Astrocyte (in vitro differentiated cells and primary cell): ENCODE measurements around the gene OR13J1. TPM values are rescaled to one million over a fixed set of nuclear protein-coding genes. Genes with fewer than 3 reads are reported as not detected.

ENCODE experiments used
- DNase-seq: peaks from one replicate; pipeline ENCODE4 v3.0.0-alpha.2; 2010; ENCODE audit warnings: low read depth
- FAIRE-seq: peaks from 2 replicates; lab custom pipeline; 2011; peaks lifted over from hg19 to GRCh38; lab: Jason Lieb, UNC
- H2AFZ ChIP-seq: 2 replicates; pipeline ENCODE4 v1.6.0; 2012; ENCODE audit warnings: low read depth, low read length, inconsistent platforms
- H3K27ac ChIP-seq: 2 replicates; pipeline ENCODE4 v1.5.1; 2011; ENCODE audit warnings: low read depth, low read length, inconsistent platforms
- H3K27me3 ChIP-seq: 2 replicates; pipeline ENCODE4 v1.6.0; 2011; ENCODE audit warnings: low read length, inconsistent platforms; ENCODE audit not compliant: insufficient read depth
- H3K36me3 ChIP-seq: 2 replicates; pipeline ENCODE4 v1.5.1; 2011; ENCODE audit warnings: low read length, inconsistent platforms; ENCODE audit not compliant: insufficient read depth
- H3K4me1 ChIP-seq: 2 replicates; pipeline ENCODE4 v1.5.1; 2011; ENCODE audit warnings: low read length, inconsistent platforms; ENCODE audit not compliant: insufficient read depth
- H3K4me2 ChIP-seq: 2 replicates; pipeline ENCODE4 v1.6.0; 2012; ENCODE audit warnings: low read length, inconsistent platforms
- H3K4me3 ChIP-seq: 2 replicates; pipeline ENCODE4 v1.5.1; 2011; ENCODE audit warnings: low read depth, mild to moderate bottlenecking, low read length, inconsistent platforms; ENCODE audit not compliant: insufficient read depth
- H3K79me2 ChIP-seq: 2 replicates; pipeline ENCODE4 v1.6.0; 2012; ENCODE audit warnings: mild to moderate bottlenecking, low read length, inconsistent platforms; ENCODE audit not compliant: insufficient read depth
- H3K9ac ChIP-seq: 2 replicates; pipeline ENCODE4 v1.6.0; 2012; ENCODE audit warnings: mild to moderate bottlenecking, low read length, inconsistent platforms
- H3K9me3 ChIP-seq: 2 replicates; pipeline ENCODE4 v1.5.1; 2012; ENCODE audit warnings: low read depth, mild to moderate bottlenecking, low read length, inconsistent platforms; ENCODE audit not compliant: insufficient read depth
- H4K20me1 ChIP-seq: 2 replicates; pipeline ENCODE4 v1.6.0; 2012; ENCODE audit warnings: low read length, inconsistent platforms; ENCODE audit not compliant: insufficient read depth
- H3K27ac Mint-ChIP-seq: one replicate; pipeline ENCODE4 v1.8.0; 2021; ENCODE audit warnings: mild to moderate bottlenecking, mixed read lengths; ENCODE audit not compliant: unreplicated experiment
- H3K27me3 Mint-ChIP-seq: one replicate; pipeline ENCODE4 v1.8.0; 2021; ENCODE audit warnings: low read depth, mixed read lengths; ENCODE audit not compliant: unreplicated experiment
- H3K36me3 Mint-ChIP-seq: one replicate; pipeline ENCODE4 v1.8.0; 2021; ENCODE audit warnings: low read depth, mixed read lengths; ENCODE audit not compliant: unreplicated experiment
- H3K4me1 Mint-ChIP-seq: one replicate; pipeline ENCODE4 v1.8.0; 2021; ENCODE audit warnings: low read depth, mixed read lengths; ENCODE audit not compliant: unreplicated experiment
- H3K4me3 Mint-ChIP-seq: one replicate; pipeline ENCODE4 v1.8.0; 2021; ENCODE audit warnings: mild to moderate bottlenecking, moderate library complexity, mixed read lengths; ENCODE audit not compliant: unreplicated experiment
- H3K9me3 Mint-ChIP-seq: one replicate; pipeline ENCODE4 v1.8.0; 2021; ENCODE audit warnings: mild to moderate bottlenecking, mixed read lengths; ENCODE audit not compliant: unreplicated experiment
- CTCF ChIP-seq: IDR thresholded peaks from 2 replicates; pipeline ENCODE4 v1.5.1; 2011; ENCODE audit warnings: low read depth, mild to moderate bottlenecking, inconsistent platforms, low read length, moderate library complexity; ENCODE audit not compliant: insufficient read depth
- EZH2 ChIP-seq: IDR thresholded peaks from 2 replicates; pipeline ENCODE4 v1.6.1; 2012; ENCODE audit warnings: mild to moderate bottlenecking, low read length, inconsistent platforms; ENCODE audit not compliant: insufficient read depth
- total RNA-seq: library from RNA; stranded (reverse); gene quantifications from 2 replicates; pipeline ENCODE4 v1.2.1, GENCODE V29; 2021

Gene OR13J1
- total RNA-seq, 1 donor from 2014 or later = not detected

- H3K27ac Mint-ChIP-seq = no peak overlapping the region
- H3K27me3 Mint-ChIP-seq = no peaks in the 10 kb centered on the region
- no peaks in the 10 kb centered on the region for H3K9me3 ChIP-seq
- no peak overlapping the region for H3K4me3 ChIP-seq
- DNase-seq (no peak), FAIRE-seq (no peak)
- no peaks in the 10 kb centered on the region for H4K20me1 ChIP-seq
- no peak overlapping the region for H3K27ac ChIP-seq
- H3K9me3 Mint-ChIP-seq = no peaks in the 10 kb centered on the region
- H3K36me3 Mint-ChIP-seq = no peaks in the 10 kb centered on the region
- H3K79me2 ChIP-seq = no peaks in the 10 kb centered on the region
- H3K4me1 Mint-ChIP-seq = peaks cover 2% of the 10 kb centered on the region
- no peak overlapping the region for H3K9ac ChIP-seq
- H3K4me2 ChIP-seq = no peak overlapping the region
- no peaks in the 10 kb centered on the region for H3K36me3 ChIP-seq
- H3K4me1 ChIP-seq = peaks cover 6% of the 10 kb centered on the region
- H3K4me3 Mint-ChIP-seq = no peak overlapping the region
- no peak overlapping the region for H2AFZ ChIP-seq
- no peaks in the 10 kb centered on the region for H3K27me3 ChIP-seq
- TF ChIP-seq EZH2 (no peak), CTCF (no peak)
These were observed 47.1 kb upstream of the OR13J1 start for GRCh38 chr9:35917261-35917660.

GRCh38 chr9:35915681-35916294 lies 45.6 kb upstream of the OR13J1 start:
- DNase-seq = no peak
- Mint-ChIP-seq H3K27ac (no peak overlapping the region), H3K4me1 (peaks cover 5% of the 10 kb centered on the region)

More at GRCh38 chr9:35915681-35916294, 45.6 kb upstream of the OR13J1 start:
- Histone ChIP-seq H2AFZ (no peak overlapping the region), H3K36me3 (no peaks in the 10 kb centered on the region), H3K9ac (no peak overlapping the region), H3K27me3 (no peaks in the 10 kb centered on the region), H3K9me3 (no peaks in the 10 kb centered on the region), H3K79me2 (no peaks in the 10 kb centered on the region), H3K27ac (no peak overlapping the region), H3K4me2 (no peak overlapping the region), H4K20me1 (no peaks in the 10 kb centered on the region), H3K4me1 (peaks cover 6% of the 10 kb centered on the region), H3K4me3 (no peak overlapping the region)
- TF ChIP-seq EZH2 (no peak), CTCF (no peak)
- no peak overlapping the region for H3K4me3 Mint-ChIP-seq
- no peaks in the 10 kb centered on the region for H3K36me3 Mint-ChIP-seq
- no peaks in the 10 kb centered on the region for H3K27me3 Mint-ChIP-seq
- FAIRE-seq = no peak
- H3K9me3 Mint-ChIP-seq = no peaks in the 10 kb centered on the region
